ENCODE data around the gene DYNC2I2.
"Not testable (repeated sequence)": the region's sequence is repeated elsewhere in the genome, so short reads cannot be mapped to it uniquely, and the experiment has no call there.

Gene DYNC2I2

DNA sequence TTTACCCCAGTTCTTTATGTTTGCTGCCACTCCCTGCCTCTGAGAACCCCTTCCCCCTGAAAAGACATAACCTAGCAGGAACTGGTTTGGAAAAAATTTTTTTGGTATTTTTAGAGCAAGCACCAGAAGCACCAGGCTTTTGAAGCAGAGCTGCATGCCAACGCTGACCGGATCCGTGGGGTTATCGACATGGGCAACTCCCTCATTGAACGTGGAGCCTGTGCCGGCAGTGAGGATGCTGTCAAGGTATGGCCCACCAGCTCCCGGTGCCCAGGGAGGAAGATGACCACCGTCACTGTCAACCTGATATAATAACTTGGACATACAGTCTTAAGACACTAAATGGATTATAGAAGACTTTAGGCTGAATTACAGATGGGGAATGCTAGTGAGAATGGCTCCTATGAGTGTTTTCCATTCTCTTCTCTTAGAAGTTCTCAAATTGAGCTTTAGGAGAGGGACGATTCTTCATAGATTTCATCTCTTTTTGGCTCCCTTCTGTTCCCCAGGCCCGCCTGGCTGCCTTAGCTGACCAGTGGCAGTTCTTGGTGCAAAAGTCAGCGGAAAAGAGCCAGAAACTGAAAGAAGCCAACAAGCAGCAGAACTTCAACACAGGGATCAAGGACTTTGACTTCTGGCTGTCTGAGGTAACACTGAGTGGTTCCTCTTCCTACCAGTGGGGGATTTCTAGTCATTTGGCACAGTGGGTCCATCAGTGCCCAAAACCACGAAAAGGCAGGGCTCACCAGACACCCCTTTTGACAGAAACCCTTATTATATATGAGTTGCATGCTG is 44.9 kb downstream of the DYNC2I2 start:
- FAIRE-seq = no peak

DNA sequence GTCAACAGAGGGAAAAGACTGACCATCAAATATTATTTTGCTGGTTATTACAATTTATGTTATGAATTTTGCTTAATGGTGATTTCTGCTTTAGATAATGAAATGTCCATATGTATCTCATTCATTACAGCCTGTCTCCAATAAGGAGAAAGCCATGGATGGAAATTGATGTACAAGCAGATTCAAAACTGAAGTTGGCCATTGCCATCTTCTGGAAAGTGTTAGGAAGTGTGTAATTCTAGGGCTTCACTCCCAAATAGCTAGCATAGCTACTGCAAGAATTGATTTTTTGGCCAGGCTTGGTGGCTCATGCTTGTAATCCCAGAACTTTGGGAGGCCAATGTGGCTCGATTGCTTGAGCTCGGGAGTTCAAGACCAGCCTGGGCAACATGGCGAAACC is 45.8 kb downstream of the DYNC2I2 start:
- no peak for FAIRE-seq

DNA sequence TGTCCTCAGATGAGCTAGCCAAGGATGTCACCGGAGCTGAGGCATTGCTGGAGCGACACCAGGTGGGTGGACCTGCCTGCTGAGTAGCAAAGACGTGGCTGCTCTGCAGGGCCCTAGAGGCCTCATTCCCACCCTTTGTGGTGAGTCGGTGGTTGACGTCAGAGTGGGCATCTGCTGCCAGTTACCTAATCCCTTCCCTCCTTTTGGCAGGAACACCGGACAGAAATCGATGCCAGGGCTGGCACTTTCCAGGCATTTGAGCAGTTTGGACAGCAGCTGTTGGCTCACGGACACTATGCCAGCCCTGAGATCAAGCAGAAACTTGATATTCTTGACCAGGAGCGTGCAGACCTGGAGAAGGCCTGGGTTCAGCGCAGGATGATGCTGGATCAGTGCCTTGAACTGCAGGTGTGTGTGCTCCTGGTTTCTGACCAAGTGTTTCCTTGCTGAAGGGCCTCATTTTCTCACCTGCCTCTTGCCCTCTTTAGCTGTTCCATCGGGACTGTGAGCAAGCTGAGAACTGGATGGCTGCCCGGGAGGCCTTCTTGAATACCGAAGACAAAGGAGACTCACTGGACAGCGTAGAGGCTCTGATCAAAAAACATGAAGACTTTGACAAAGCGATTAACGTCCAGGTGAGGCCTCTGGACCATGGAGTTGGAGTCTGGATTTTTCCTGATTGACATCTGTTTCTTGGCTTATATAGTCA is 48.9 kb downstream of the DYNC2I2 start:
- FAIRE-seq = no peak

DNA sequence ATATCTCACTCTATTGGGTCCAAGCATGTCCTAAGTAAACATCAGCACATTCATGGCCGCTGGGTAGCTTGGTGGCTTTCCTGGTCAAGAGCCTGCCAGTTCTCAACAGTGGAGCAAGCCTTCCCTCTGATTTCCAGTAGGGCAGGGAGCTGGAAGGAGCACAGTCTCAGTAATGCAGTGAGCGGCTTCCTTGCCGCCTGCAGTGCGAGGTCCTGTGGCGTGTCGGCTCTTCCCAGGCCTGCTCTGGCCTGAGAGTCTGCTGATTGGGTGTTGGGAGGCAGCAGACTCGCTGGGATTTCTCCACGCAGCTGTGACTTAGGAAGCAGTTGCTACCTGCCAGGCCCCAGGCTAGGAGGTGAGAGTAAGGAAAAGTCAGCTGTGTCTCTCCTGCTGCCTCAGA is 53.0 kb downstream of the DYNC2I2 start:
- FAIRE-seq = no peak

DNA sequence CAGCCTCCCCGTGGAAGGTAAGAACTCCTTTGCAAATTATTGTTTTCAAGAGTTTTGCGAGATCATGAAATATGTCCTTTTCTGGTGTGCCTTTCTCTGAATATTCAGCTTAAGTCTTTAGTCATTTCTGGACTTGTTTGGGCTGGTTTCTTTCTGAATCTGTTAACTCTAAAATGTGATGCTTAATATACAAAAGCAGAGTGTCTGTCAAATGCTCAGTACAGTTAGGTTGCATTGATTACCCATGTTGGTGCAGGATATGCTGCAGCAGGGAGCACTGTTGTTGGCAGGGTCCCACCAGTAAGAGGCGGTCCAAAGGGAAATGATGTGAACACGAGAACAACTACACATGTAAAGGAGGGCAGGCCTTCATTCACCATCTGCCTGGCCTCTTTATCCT is 56.5 kb downstream of the DYNC2I2 start:
- FAIRE-seq = no peak

DNA sequence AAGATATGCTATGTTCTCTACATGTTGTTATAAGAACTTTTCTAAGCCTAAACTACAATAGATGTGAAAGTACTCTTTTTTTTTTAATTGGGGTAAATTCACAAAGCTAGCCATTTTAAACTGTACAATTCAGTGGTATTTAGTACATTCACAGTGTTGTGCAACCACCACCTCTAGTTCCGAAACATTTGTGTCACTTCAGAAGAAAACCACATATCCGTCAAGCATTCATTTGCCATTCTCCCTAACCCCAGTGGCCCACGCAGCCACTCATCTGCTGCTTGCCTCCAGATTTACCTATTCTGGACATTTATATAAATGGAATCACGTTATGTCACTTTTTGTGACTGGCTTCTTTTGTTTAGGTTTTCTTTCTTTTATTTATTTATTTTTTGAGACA is 61.2 kb downstream of the DYNC2I2 start:
- no peak for FAIRE-seq

DNA sequence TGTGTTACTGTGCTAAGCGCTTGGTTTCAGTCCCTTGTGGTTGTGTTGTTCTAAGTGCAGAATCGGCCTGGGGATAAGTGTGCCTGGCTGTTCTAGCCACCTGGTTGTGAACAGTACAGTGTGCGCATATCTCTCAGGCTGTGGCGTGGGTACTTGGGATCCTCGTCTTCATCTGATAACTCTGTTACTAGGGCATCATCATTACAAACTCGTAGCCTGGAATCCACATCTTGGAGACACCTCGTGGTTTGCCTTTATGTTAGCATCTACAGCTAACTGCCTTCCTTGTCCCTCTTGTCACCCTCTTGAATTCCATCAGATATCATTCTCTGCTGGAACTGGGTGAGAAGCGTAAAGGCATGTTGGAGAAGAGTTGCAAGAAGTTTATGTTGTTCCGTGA is 62.8 kb downstream of the DYNC2I2 start:
- FAIRE-seq = no peak

DNA sequence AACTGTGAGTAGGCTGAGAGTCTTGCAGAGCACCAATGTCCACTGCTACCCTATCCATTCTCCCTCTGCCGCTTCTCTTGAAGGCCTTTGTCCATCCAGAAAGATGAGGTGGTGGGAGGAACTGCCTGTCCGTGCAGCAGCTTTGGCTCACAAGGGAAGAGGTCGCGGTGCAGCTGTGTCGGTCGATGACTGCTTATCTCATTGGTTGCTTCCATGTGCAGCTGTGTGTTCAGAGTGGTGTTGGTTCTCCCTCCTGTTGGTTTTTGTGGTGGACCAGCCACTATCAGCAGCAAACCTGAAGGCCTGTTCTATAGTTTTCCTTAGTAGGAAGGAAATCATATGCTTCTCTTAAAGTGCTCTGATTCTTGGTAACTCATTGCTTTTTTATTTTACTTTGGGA is 63.6 kb downstream of the DYNC2I2 start:
- no peak for FAIRE-seq

DNA sequence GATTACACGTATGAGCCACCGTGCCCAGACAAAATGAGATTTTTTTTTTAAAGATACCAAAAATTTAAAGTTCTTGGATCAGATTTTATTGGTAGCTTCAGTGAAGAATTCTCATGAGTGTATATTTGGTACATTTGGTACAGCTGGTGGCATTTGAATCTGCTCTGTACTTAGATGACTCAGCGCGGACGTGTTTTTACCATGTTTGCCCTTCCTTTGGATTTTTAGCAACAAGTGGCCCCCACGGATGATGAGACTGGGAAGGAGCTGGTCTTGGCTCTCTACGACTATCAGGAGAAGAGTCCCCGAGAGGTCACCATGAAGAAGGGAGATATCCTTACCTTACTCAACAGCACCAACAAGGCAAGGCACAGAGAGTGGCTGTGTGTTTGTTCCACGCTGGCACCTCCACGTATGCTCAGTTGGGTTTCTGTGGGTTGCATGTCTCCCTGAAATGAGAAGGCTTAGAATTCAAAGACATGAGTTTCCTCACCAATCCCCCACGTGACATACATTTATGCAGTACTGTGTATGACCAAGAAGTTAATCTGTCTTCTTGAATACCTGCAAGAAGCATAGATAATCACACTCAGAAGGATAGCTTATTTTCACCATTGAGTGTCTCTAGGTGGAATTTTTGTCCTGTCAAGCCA is 67.9 kb downstream of the DYNC2I2 start:
- FAIRE-seq = peak; percentile 73

DNA sequence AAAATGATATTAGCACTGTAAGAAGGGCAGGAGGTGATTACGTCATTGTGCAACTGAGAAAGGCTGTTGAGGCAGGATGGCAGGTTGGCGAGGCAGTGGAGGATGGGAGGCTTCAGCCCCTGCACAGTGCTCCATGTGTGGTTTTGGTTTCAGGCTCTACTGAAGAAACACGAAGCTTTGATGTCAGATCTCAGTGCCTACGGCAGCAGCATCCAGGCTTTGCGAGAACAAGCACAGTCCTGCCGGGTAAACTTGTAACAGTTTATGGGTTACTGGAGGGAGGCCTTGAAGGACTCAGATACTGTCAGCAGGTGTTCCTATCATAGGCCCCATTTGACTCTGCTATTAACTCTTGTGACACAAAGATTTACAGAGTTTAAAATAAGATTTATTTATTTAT is 69.2 kb downstream of the DYNC2I2 start:
- no peak for FAIRE-seq

DNA sequence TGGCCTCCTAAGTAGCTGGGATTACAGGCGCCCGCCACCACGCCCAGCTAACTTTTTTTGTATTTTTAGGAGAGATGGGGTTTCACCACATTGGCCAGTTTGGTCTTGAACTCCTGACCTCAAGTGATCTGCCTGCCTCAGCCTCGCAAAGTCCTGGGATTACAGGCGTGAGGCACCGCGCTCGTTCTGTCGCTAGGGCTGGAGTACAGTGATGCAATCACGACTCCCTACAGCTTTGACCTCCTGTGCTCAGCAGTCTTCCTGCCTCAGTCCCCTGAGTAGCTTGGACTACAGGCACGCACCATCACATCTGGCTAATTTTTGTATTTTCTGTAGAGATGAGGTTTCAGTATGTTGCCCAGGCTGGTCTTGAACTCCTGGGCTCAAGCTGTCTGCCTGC is 69.7 kb downstream of the DYNC2I2 start:
- FAIRE-seq = not testable (repeated sequence)

DNA sequence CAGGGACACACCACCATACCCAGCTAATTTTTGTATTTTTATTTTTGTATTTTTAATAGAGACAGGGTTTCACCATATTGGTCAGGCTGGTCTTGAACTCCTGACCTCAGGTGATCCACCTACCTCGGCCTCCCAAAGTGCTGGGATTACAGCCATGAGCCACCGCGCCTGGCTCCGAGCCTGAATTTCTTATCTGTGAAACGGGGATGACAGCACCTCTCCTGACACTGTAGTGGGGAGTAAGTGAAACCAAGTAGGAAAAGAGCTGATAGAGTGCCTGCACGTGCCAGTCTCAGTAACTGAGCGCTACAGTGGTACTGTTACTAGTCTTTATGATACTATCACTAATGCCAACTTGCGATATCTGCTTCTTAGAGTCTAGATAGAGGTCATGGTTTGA is 71.5 kb downstream of the DYNC2I2 start:
- not testable (repeated sequence) for FAIRE-seq

All from islet of Langerhans (tissue), 1 donor.